HEK293 (cell line): ENCODE data around the gene FAM216B.

Experiments
- CTCF ChIA-PET: fragments of 350-600 bp; formaldehyde crosslinking; extraction: SDS; loops from one replicate; lab custom pipeline; 2021; ENCODE audit warnings: antibody characterized with exemption; lab: Yijun Ruan, JAX
- POLR2A ChIA-PET: fragments of 300-600 bp; formaldehyde crosslinking; extraction: SDS; loops from one replicate; lab custom pipeline; 2020; ENCODE audit warnings: antibody characterized with exemption, inconsistent platforms; lab: Yijun Ruan, JAX
- H3K27ac ChIP-seq: fragments of 200-500 bp; sonication (Bioruptor generic); 2 replicates; pipeline ENCODE4 v1.5.1; 2014; ENCODE audit warnings: low read depth, low read length, control low read depth, inconsistent platforms; ENCODE audit errors: extremely low read depth
- H3K36me3 ChIP-seq, 2 experiments: fragments of 200-500 bp in 1 of 2; sonication (Bioruptor generic) in 1 of 2; 1 replicate in 1 of 2; 2 replicates in 1 of 2; pipeline ENCODE4 v1.5.1; 2014 to 2017; ENCODE audit warnings: inconsistent platforms in 2 of 2, low read length in 2 of 2; ENCODE audit not compliant: control insufficient read depth in 2 of 2, insufficient read depth in 1 of 2
- H3K4me1 ChIP-seq: fragments of 200-500 bp; sonication (Bioruptor generic); 2 replicates; pipeline ENCODE4 v1.5.1; 2014; ENCODE audit warnings: mild to moderate bottlenecking, low read length, inconsistent platforms; ENCODE audit not compliant: control insufficient read depth, insufficient read depth
- H3K4me3 ChIP-seq: 2 replicates; pipeline ENCODE4 v1.5.1; 2011; ENCODE audit warnings: low read depth, mild to moderate bottlenecking, control low read depth, low read length, moderate library complexity
- H3K9me3 ChIP-seq: fragments of 200-500 bp; sonication (Bioruptor generic); 2 replicates; pipeline ENCODE4 v1.5.1; 2014; ENCODE audit warnings: low read depth, low read length, inconsistent platforms; ENCODE audit not compliant: control insufficient read depth, insufficient read depth
- HOXA7 ChIP-seq: sonication (generic); formaldehyde crosslinking; IDR thresholded peaks from 2 replicates; pipeline ENCODE4 v1.8.1; 2022; ENCODE audit warnings: missing genetic modification reagents, borderline replicate concordance
- HOXD13 ChIP-seq: sonication (generic); formaldehyde crosslinking; IDR thresholded peaks from 2 replicates; pipeline ENCODE4 v1.8.0; 2022; ENCODE audit warnings: missing genetic modification reagents, borderline replicate concordance
- IKZF3 ChIP-seq: fragments of 450-650 bp; IDR thresholded peaks from 2 replicates; pipeline ENCODE4 v1.5.0; 2018; ENCODE audit warnings: missing biosample characterization, mild to moderate bottlenecking, missing genetic modification characterization, moderate library complexity
- MYNN ChIP-seq: fragments of 450-650 bp; formaldehyde crosslinking; IDR thresholded peaks from 2 replicates; pipeline ENCODE4 v1.5.1; 2016; ENCODE audit warnings: missing biosample characterization, missing genetic modification characterization, borderline replicate concordance
- ZBTB20 ChIP-seq: fragments of 450-650 bp; formaldehyde crosslinking; IDR thresholded peaks from 2 replicates; pipeline ENCODE4 v1.5.1; 2016; ENCODE audit warnings: missing biosample characterization, missing genetic modification characterization
- ZBTB7A ChIP-seq: fragments of 450-650 bp; formaldehyde crosslinking; IDR thresholded peaks from 2 replicates; pipeline ENCODE4 v1.5.1; 2016; ENCODE audit warnings: low read depth, missing biosample characterization, missing genetic modification characterization
- ZNF169 ChIP-seq: fragments of 450-650 bp; formaldehyde crosslinking; IDR thresholded peaks from 2 replicates; pipeline ENCODE4 v1.5.1; 2016; ENCODE audit warnings: missing biosample characterization, missing genetic modification characterization
- ZNF214 ChIP-seq: fragments of 450-650 bp; formaldehyde crosslinking; IDR thresholded peaks from 2 replicates; pipeline ENCODE4 v1.5.1; 2017; ENCODE audit warnings: missing biosample characterization, mild to moderate bottlenecking, missing genetic modification characterization, borderline replicate concordance
- ZNF266 ChIP-seq: fragments of 450-650 bp; formaldehyde crosslinking; IDR thresholded peaks from 2 replicates; pipeline ENCODE4 v1.5.1; 2016; ENCODE audit warnings: missing biosample characterization, missing genetic modification characterization, low read depth
- ZNF324 ChIP-seq: fragments of 450-650 bp; formaldehyde crosslinking; IDR thresholded peaks from 2 replicates; pipeline ENCODE4 v1.5.1; 2016; ENCODE audit warnings: missing biosample characterization, missing genetic modification characterization
- ZNF423 ChIP-seq: fragments of 450-650 bp; formaldehyde crosslinking; IDR thresholded peaks from 2 replicates; pipeline ENCODE4 v1.5.1; 2016; ENCODE audit warnings: missing biosample characterization, missing genetic modification characterization
- ZNF585B ChIP-seq: fragments of 450-650 bp; formaldehyde crosslinking; IDR thresholded peaks from 2 replicates; pipeline ENCODE4 v1.5.1; 2016; ENCODE audit warnings: missing biosample characterization, missing genetic modification characterization
- ZNF843 ChIP-seq: fragments of 450-650 bp; formaldehyde crosslinking; IDR thresholded peaks from 2 replicates; pipeline ENCODE4 v1.5.1; 2016; ENCODE audit warnings: missing biosample characterization, missing genetic modification characterization
- ZSCAN30 ChIP-seq: fragments of 450-650 bp; IDR thresholded peaks from 2 replicates; pipeline ENCODE4 v1.5.1; 2018; ENCODE audit warnings: missing biosample characterization, mild to moderate bottlenecking, missing genetic modification characterization, moderate library complexity
- TF ChIP-seq, protein P1 (sequence below): fragments of 450-650 bp; formaldehyde crosslinking; IDR thresholded peaks from 2 replicates; pipeline ENCODE4 v1.5.1; 2016; ENCODE audit warnings: missing biosample characterization, missing genetic modification characterization
- TF ChIP-seq, protein P2 (sequence below): fragments of 450-650 bp; formaldehyde crosslinking; IDR thresholded peaks from 2 replicates; pipeline ENCODE4 v1.5.1; 2016; ENCODE audit warnings: missing biosample characterization, missing genetic modification characterization, borderline replicate concordance
- TF ChIP-seq, protein P3 (sequence below): fragments of 450-650 bp; formaldehyde crosslinking; IDR thresholded peaks from 2 replicates; pipeline ENCODE4 v1.5.1; 2017; ENCODE audit warnings: missing biosample characterization, missing genetic modification characterization
- TF ChIP-seq, protein P4 (sequence below): fragments of 450-650 bp; formaldehyde crosslinking; IDR thresholded peaks from 2 replicates; pipeline ENCODE4 v1.5.1; 2016; ENCODE audit warnings: missing biosample characterization, missing genetic modification characterization, borderline replicate concordance
- TF ChIP-seq, protein P5 (sequence below): fragments of 450-650 bp; formaldehyde crosslinking; IDR thresholded peaks from 2 replicates; pipeline ENCODE4 v1.5.1; 2016; ENCODE audit warnings: missing biosample characterization, missing genetic modification characterization

FAM216B gene

DNA sequence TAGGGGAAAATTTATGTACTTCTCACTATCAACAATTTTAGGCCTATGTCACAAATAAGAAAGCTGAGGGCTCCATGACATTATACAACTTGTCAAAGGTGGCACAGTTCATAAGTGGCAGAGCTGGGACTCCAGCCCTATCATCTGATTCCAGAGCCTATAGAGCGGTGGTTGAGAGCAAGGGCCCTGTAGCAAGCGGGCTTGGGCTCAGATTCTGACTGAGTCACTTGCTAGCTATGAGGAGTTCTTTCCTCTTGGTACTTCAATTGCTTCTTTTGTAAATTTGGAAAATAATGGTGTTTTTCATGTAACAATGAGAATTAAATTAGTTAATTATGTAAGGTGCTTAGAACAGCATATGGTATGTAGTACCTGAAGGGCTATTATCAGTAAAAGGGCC is 28.7 kb upstream of the FAM216B start:
- no peak for TF ChIP-seq ZNF423
- TF ChIP-seq IKZF3 (tag by site-specific recombination) = no peak
- TF ChIP-seq, protein P1, sequence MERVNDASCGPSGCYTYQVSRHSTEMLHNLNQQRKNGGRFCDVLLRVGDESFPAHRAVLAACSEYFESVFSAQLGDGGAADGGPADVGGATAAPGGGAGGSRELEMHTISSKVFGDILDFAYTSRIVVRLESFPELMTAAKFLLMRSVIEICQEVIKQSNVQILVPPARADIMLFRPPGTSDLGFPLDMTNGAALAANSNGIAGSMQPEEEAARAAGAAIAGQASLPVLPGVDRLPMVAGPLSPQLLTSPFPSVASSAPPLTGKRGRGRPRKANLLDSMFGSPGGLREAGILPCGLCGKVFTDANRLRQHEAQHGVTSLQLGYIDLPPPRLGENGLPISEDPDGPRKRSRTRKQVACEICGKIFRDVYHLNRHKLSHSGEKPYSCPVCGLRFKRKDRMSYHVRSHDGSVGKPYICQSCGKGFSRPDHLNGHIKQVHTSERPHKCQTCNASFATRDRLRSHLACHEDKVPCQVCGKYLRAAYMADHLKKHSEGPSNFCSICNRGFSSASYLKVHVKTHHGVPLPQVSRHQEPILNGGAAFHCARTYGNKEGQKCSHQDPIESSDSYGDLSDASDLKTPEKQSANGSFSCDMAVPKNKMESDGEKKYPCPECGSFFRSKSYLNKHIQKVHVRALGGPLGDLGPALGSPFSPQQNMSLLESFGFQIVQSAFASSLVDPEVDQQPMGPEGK (tag by site-specific recombination) = no peak
- TF ChIP-seq HOXD13 (CRISPR knock-in tag) = no peak
- TF ChIP-seq, protein P2, sequence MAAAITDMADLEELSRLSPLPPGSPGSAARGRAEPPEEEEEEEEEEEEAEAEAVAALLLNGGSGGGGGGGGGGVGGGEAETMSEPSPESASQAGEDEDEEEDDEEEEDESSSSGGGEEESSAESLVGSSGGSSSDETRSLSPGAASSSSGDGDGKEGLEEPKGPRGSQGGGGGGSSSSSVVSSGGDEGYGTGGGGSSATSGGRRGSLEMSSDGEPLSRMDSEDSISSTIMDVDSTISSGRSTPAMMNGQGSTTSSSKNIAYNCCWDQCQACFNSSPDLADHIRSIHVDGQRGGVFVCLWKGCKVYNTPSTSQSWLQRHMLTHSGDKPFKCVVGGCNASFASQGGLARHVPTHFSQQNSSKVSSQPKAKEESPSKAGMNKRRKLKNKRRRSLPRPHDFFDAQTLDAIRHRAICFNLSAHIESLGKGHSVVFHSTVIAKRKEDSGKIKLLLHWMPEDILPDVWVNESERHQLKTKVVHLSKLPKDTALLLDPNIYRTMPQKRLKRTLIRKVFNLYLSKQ (tag by site-specific recombination) = no peak
- TF ChIP-seq ZNF169 (tag by site-specific recombination) = no peak
- TF ChIP-seq ZBTB20 = no peak
- no peak for TF ChIP-seq ZNF585B (tag by site-specific recombination)
- no peak for TF ChIP-seq ZNF266 (tag by site-specific recombination)
- TF ChIP-seq, protein P3, sequence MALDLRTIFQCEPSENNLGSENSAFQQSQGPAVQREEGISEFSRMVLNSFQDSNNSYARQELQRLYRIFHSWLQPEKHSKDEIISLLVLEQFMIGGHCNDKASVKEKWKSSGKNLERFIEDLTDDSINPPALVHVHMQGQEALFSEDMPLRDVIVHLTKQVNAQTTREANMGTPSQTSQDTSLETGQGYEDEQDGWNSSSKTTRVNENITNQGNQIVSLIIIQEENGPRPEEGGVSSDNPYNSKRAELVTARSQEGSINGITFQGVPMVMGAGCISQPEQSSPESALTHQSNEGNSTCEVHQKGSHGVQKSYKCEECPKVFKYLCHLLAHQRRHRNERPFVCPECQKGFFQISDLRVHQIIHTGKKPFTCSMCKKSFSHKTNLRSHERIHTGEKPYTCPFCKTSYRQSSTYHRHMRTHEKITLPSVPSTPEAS (tag by site-specific recombination) = no peak
- TF ChIP-seq, protein P4, sequence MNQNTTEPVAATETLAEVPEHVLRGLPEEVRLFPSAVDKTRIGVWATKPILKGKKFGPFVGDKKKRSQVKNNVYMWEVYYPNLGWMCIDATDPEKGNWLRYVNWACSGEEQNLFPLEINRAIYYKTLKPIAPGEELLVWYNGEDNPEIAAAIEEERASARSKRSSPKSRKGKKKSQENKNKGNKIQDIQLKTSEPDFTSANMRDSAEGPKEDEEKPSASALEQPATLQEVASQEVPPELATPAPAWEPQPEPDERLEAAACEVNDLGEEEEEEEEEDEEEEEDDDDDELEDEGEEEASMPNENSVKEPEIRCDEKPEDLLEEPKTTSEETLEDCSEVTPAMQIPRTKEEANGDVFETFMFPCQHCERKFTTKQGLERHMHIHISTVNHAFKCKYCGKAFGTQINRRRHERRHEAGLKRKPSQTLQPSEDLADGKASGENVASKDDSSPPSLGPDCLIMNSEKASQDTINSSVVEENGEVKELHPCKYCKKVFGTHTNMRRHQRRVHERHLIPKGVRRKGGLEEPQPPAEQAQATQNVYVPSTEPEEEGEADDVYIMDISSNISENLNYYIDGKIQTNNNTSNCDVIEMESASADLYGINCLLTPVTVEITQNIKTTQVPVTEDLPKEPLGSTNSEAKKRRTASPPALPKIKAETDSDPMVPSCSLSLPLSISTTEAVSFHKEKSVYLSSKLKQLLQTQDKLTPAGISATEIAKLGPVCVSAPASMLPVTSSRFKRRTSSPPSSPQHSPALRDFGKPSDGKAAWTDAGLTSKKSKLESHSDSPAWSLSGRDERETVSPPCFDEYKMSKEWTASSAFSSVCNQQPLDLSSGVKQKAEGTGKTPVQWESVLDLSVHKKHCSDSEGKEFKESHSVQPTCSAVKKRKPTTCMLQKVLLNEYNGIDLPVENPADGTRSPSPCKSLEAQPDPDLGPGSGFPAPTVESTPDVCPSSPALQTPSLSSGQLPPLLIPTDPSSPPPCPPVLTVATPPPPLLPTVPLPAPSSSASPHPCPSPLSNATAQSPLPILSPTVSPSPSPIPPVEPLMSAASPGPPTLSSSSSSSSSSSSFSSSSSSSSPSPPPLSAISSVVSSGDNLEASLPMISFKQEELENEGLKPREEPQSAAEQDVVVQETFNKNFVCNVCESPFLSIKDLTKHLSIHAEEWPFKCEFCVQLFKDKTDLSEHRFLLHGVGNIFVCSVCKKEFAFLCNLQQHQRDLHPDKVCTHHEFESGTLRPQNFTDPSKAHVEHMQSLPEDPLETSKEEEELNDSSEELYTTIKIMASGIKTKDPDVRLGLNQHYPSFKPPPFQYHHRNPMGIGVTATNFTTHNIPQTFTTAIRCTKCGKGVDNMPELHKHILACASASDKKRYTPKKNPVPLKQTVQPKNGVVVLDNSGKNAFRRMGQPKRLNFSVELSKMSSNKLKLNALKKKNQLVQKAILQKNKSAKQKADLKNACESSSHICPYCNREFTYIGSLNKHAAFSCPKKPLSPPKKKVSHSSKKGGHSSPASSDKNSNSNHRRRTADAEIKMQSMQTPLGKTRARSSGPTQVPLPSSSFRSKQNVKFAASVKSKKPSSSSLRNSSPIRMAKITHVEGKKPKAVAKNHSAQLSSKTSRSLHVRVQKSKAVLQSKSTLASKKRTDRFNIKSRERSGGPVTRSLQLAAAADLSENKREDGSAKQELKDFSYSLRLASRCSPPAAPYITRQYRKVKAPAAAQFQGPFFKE (tag by site-specific recombination) = no peak
- no peak for TF ChIP-seq ZNF214 (tag by site-specific recombination)
- TF ChIP-seq MYNN (tag by site-specific recombination) = no peak
- TF ChIP-seq ZBTB7A = no peak
- no peak for TF ChIP-seq ZSCAN30 (tag by site-specific recombination)
- TF ChIP-seq ZNF324 (tag by site-specific recombination) = no peak
- TF ChIP-seq ZNF843 = no peak
- TF ChIP-seq, protein P5, sequence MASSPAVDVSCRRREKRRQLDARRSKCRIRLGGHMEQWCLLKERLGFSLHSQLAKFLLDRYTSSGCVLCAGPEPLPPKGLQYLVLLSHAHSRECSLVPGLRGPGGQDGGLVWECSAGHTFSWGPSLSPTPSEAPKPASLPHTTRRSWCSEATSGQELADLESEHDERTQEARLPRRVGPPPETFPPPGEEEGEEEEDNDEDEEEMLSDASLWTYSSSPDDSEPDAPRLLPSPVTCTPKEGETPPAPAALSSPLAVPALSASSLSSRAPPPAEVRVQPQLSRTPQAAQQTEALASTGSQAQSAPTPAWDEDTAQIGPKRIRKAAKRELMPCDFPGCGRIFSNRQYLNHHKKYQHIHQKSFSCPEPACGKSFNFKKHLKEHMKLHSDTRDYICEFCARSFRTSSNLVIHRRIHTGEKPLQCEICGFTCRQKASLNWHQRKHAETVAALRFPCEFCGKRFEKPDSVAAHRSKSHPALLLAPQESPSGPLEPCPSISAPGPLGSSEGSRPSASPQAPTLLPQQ (tag by site-specific recombination) = no peak
- no peak for TF ChIP-seq HOXA7 (CRISPR knock-in tag)
- TF ChIP-seq, all 188 proteins: peak for 0
- ChIA-PET POLR2A (no interaction called here), CTCF (no interaction called here)
- Histone ChIP-seq H3K4me3 (no peak overlapping the region), H3K27ac (no peak overlapping the region), H3K4me1 (no peaks in the 10 kb centered on the region), H3K9me3 (no peaks in the 10 kb centered on the region), H3K36me3 (no peaks in the 10 kb centered on the region)
